PC-9 (cell line): ENCODE measurements around the gene TNIK. TPM values are rescaled to one million over a fixed set of nuclear protein-coding genes. Genes with fewer than 3 reads are reported as not detected.

ENCODE experiments used
- BruUV-seq: library from RNA; stranded (reverse); fragments of 400-500 nt; replicated peaks from 2 replicates; lab custom pipeline; 2021; lab: Mats Ljungman, UMichigan
- CTCF ChIA-PET: fragments of 300-600 bp; sonication (Branson Sonifier 250); formaldehyde crosslinking; loops from one replicate; lab custom pipeline; 2022; ENCODE audit warnings: antibody characterized with exemption; lab: Charles Lee
- POLR2A ChIA-PET: fragments of 300-600 bp; sonication (Branson Sonifier 250); formaldehyde crosslinking; loops from one replicate; lab custom pipeline; 2022; ENCODE audit warnings: antibody characterized with exemption; ENCODE audit not compliant: unreplicated experiment; lab: Charles Lee
- DNase-seq, 2 experiments: peaks; one replicate each; pipeline versions ENCODE4 v3.0.0 to v3.0.0-alpha.2; 2015 to 2022; ENCODE audit warnings: mixed read lengths in 1 of 2
- H2AFZ ChIP-seq: fragments of 200-600 bp; sonication (generic); 2 replicates; pipeline ENCODE4 v1.8.1; 2017; ENCODE audit warnings: antibody characterized with exemption
- H3F3A ChIP-seq: fragments of 200-600 bp; sonication (generic); 2 replicates; pipeline ENCODE4 v1.8.1; 2017; ENCODE audit warnings: antibody characterized with exemption, mild to moderate bottlenecking, low read depth; ENCODE audit not compliant: insufficient read depth
- H3K27ac ChIP-seq: fragments of 200-600 bp; sonication (generic); 2 replicates; pipeline ENCODE4 v1.6.1; 2016; ENCODE audit warnings: mixed run types
- H3K27me3 ChIP-seq: fragments of 200-600 bp; sonication (generic); 2 replicates; pipeline ENCODE4 v1.6.1; 2016; ENCODE audit warnings: low read depth, mixed run types; ENCODE audit not compliant: insufficient read depth
- H3K36me3 ChIP-seq: fragments of 200-600 bp; sonication (generic); 2 replicates; pipeline ENCODE4 v1.6.1; 2016; ENCODE audit warnings: low read depth, mixed run types
- H3K4me1 ChIP-seq: fragments of 200-600 bp; sonication (generic); replicated peaks from 2 replicates; pipeline ENCODE4 v1.6.1; 2016; ENCODE audit warnings: mixed run types; ENCODE audit not compliant: insufficient read depth
- H3K4me2 ChIP-seq: fragments of 200-600 bp; sonication (generic); 2 replicates; pipeline ENCODE4 v1.6.1; 2017; ENCODE audit warnings: mixed run types
- H3K4me3 ChIP-seq: fragments of 200-600 bp; sonication (generic); 2 replicates; pipeline ENCODE4 v1.6.1; 2016; ENCODE audit warnings: mixed run types
- H3K79me2 ChIP-seq: fragments of 200-600 bp; sonication (generic); 2 replicates; pipeline ENCODE4 v1.6.1; 2017; ENCODE audit warnings: low read depth, mixed run types
- H3K9me2 ChIP-seq: fragments of 200-600 bp; sonication (generic); 2 replicates; pipeline ENCODE4 v1.8.1; 2017; ENCODE audit warnings: mild to moderate bottlenecking; ENCODE audit not compliant: insufficient read depth
- H3K9me3 ChIP-seq: fragments of 200-600 bp; sonication (generic); 2 replicates; pipeline ENCODE4 v1.8.1; 2016; ENCODE audit warnings: low read depth; ENCODE audit not compliant: insufficient read depth
- H4K20me1 ChIP-seq: fragments of 200-600 bp; sonication (generic); 2 replicates; pipeline ENCODE4 v1.8.1; 2017; ENCODE audit not compliant: insufficient read depth
- EZH2 ChIP-seq: fragments of 200-600 bp; sonication (generic); IDR thresholded peaks from 2 replicates; pipeline ENCODE4 v1.8.0; 2017; ENCODE audit warnings: antibody characterized with exemption, low read depth
- intact Hi-C: fragments of 100-400 bp; cut with micrococcal nuclease; formaldehyde crosslinking; loops from one replicate; pipeline ENCODE4 v1.10.0; 2022; ENCODE audit not compliant: unreplicated experiment
- total RNA-seq: library from RNA; stranded (reverse); gene quantifications from 2 replicates; pipeline ENCODE4 v1.2.3, GENCODE V29; 2021
- TF ChIP-seq, protein P1 (sequence below): fragments of 200-600 bp; sonication (generic); conservative IDR thresholded peaks from 2 replicates; pipeline ENCODE4 v1.6.1; 2017; ENCODE audit warnings: mixed run types, antibody characterized with exemption, mild to moderate bottlenecking, moderate library complexity

The TNIK gene
- total RNA-seq, 1 experiment from 2014 or later, result 30.7 TPM

DNA sequence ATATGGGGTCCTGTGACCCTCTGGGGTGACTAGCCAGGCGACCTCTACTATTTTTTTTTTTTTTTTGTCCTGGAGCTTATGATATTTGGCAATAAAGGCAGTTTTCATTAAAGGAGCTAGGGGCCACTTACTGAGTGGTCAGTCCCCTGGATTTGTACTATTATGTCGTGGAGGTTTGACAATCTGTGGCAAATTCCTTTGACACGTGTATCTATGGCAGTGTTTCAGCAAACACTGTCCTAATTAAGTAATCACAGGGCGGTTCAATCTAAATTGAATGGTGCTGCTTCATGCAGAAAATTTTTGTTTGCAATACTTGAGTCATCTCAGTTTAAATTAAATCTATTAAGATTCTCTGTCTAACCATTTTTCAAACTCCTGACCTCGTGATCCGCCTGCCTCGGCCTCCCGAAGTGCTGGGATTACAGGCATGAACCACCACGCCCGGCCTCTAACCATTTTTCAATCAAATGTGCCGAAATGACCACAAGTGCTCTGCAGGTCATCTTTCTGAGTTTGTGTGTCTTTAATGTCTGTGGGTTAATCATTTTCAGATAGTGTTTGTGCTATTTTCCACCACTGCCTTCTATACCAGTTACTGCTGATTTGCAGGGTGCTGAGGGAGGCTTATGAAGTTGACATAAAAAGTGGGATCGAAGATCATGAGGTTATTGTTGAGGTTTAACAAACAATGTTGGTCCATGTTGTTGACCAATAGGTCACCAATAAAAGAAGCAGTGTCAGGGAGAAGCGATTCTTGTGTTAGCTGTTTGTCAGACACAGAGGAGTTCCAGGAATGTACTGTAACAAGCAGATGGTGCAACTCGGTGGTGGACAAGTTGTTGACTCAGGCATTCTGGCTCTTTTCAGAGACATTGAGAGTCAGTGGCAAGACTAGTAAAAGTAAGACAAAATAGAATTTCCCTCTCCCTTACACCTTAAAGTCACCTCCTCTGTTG is 415.1 kb downstream of the TNIK start:
- H3K4me3 ChIP-seq, result no peak overlapping the region
- DNase-seq, result peak in 1 of 2 experiments; percentile 77
- peaks cover 6% of the 10 kb centered on the region for H3F3A ChIP-seq
- no peaks in the 10 kb centered on the region for H3K27me3 ChIP-seq
- no peaks in the 10 kb centered on the region for H3K79me2 ChIP-seq
- BruUV-seq, result no TSS peak
- ChIA-PET CTCF (no interaction called here), POLR2A (no interaction called here)
- H3K9me3 ChIP-seq, result no peaks in the 10 kb centered on the region
- no peaks in the 10 kb centered on the region for H3K9me2 ChIP-seq
- TF ChIP-seq, protein P1, sequence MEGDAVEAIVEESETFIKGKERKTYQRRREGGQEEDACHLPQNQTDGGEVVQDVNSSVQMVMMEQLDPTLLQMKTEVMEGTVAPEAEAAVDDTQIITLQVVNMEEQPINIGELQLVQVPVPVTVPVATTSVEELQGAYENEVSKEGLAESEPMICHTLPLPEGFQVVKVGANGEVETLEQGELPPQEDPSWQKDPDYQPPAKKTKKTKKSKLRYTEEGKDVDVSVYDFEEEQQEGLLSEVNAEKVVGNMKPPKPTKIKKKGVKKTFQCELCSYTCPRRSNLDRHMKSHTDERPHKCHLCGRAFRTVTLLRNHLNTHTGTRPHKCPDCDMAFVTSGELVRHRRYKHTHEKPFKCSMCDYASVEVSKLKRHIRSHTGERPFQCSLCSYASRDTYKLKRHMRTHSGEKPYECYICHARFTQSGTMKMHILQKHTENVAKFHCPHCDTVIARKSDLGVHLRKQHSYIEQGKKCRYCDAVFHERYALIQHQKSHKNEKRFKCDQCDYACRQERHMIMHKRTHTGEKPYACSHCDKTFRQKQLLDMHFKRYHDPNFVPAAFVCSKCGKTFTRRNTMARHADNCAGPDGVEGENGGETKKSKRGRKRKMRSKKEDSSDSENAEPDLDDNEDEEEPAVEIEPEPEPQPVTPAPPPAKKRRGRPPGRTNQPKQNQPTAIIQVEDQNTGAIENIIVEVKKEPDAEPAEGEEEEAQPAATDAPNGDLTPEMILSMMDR, result no peak
- no peak for TF ChIP-seq EZH2
- no peaks in the 10 kb centered on the region for H3K36me3 ChIP-seq
- intact Hi-C loops, result loop anchor here (5.0 kb wide), 1 partner anchor 83 kb away; no protein-coding TSS in a partner anchor
- H3K4me2 ChIP-seq, result 0 out of 2 replicates have a peak overlapping the region, but pooled peaks have one; percentile 4
- H3K27ac ChIP-seq, result no peak overlapping the region
- no peak overlapping the region for H2AFZ ChIP-seq
- H4K20me1 ChIP-seq, result no peaks in the 10 kb centered on the region
- H3K4me1 ChIP-seq, result peaks cover 20% of the 10 kb centered on the region

DNA sequence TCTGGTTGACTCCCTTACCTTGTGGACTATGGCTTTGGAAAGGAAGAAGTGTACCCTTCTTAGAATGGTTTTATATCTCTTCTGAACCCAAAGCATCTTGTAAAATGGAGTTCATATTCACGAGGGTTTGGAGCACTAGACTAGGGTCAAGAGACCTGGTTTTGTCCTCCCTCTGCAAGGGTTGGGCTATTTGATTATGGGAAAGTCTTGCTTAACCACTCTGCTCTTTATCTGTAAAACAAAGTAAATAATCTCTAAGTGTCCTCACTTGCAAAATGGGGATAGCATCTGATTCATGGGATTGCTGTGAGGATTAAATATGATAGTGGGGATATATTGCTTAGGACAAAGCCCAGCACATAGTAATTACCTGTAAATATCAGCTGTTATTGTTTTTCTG is 415.8 kb downstream of the TNIK start:
- POLR2A ChIA-PET, result no interaction called here
- H3K27me3 ChIP-seq, result no peaks in the 10 kb centered on the region
- H3K4me1 ChIP-seq, result peaks cover 17% of the 10 kb centered on the region
- no peak for DNase-seq
- H3F3A ChIP-seq, result peaks cover 6% of the 10 kb centered on the region
- no peaks in the 10 kb centered on the region for H3K9me2 ChIP-seq
- no peak overlapping the region for H3K4me2 ChIP-seq
- H2AFZ ChIP-seq, result peak overlapping the region; percentile 29; the same call in 1 of the 2 replicates
- no peak overlapping the region for H3K4me3 ChIP-seq
- BruUV-seq, result no TSS peak
- CTCF ChIA-PET, result no interaction called here
- no peaks in the 10 kb centered on the region for H3K79me2 ChIP-seq
- no peak for TF ChIP-seq EZH2
- TF ChIP-seq, protein P1, result no peak
- no peaks in the 10 kb centered on the region for H3K36me3 ChIP-seq
- intact Hi-C loops, result no loop called here
- H3K27ac ChIP-seq, result no peak overlapping the region
- no peaks in the 10 kb centered on the region for H4K20me1 ChIP-seq
- no peaks in the 10 kb centered on the region for H3K9me3 ChIP-seq

DNA sequence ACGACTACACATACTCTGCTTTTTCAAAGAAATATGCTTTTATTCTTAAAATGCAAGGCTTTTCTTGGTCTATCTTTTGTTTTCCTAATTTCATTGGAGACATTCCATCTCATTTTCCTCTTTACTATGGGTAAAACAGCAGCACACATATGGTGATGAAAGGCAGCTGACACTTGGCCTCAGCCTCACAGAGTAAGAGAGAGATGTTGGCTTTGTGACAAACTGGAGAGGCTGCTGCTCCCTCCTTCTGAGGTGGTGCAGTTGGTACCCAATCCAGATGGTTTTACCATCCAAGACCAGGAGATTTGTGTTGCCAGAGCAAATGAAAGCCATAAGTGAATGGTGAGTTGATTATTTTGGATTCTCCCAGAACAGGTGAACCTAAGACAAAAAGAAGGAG is 420.5 kb downstream of the TNIK start:
- H3K4me3 ChIP-seq, result no peak overlapping the region
- BruUV-seq, result no TSS peak
- H3K9me2 ChIP-seq, result no peaks in the 10 kb centered on the region
- CTCF ChIA-PET, result no interaction called here
- H4K20me1 ChIP-seq, result no peaks in the 10 kb centered on the region
- no peaks in the 10 kb centered on the region for H3K36me3 ChIP-seq
- intact Hi-C loops, result no loop called here
- H3F3A ChIP-seq, result no peaks in the 10 kb centered on the region
- no peaks in the 10 kb centered on the region for H3K27me3 ChIP-seq
- peaks cover 6% of the 10 kb centered on the region for H3K4me1 ChIP-seq
- no peak overlapping the region for H3K27ac ChIP-seq
- H3K4me2 ChIP-seq, result no peak overlapping the region
- POLR2A ChIA-PET, result no interaction called here
- H3K79me2 ChIP-seq, result no peaks in the 10 kb centered on the region
- H3K9me3 ChIP-seq, result no peaks in the 10 kb centered on the region
- no peak for TF ChIP-seq EZH2
- TF ChIP-seq, protein P1, result no peak
- DNase-seq, result no peak
- no peak overlapping the region for H2AFZ ChIP-seq
